Metanephros (tissue), 1 donor: ENCODE results near the gene RPL38. TPM values are rescaled to one million over a fixed set of nuclear protein-coding genes. Genes with fewer than 3 reads are reported as not detected.

Experiments used
- total RNA-seq: library from RNA; depleted of rRNA; stranded (reverse); fragments of >200 nt; gene quantifications from one replicate; pipeline ENCODE4 v1.2.3, GENCODE V29; 2014

The RPL38 gene
- total RNA-seq: 1,516 TPM

GRCh38 chr17:74203439-74204240 is at the start of gene RPL38:
Gene RPL38 (plus strand): TSS chr17:74203678. CDS start chr17:74203956, 278 bp downstream.

GRCh38 chr17:74212913-74213791 is 9.7 kb downstream of the RPL38 start, which contains the start of gene TTYH2:
Gene TTYH2 (plus strand): TSS chr17:74213571. CDS start chr17:74213588, 17 bp downstream.

Other genes with a start within 250 kb of the RPL38 start
- 35.6 TPM for gene TTYH2, start 9.9 kb downstream of the RPL38 start, total RNA-seq
- not detected for gene DNAI2, start 70.6 kb downstream of the RPL38 start, total RNA-seq
- 0.23 TPM for gene KIF19, start 122.5 kb downstream of the RPL38 start, total RNA-seq
- gene BTBD17, start 158.2 kb downstream of the RPL38 start, total RNA-seq: 0.12 TPM
- gene GPR142, start 163.8 kb downstream of the RPL38 start, total RNA-seq: 0.29 TPM
- gene GPRC5C, start 228.4 kb downstream of the RPL38 start, total RNA-seq: 231 TPM